Skeletal muscle satellite cell (primary cell): ENCODE measurements around the gene NUCKS1. TPM values are rescaled to one million over a fixed set of nuclear protein-coding genes. Genes with fewer than 3 reads are reported as not detected.

Source experiments
- H3K27me3 ChIP-seq: 2 replicates; pipeline ENCODE4 v1.7.0; 2013; ENCODE audit warnings: low read length; ENCODE audit not compliant: control insufficient read depth, insufficient read depth
- H3K36me3 ChIP-seq: 2 replicates; pipeline ENCODE4 v1.7.0; 2013; ENCODE audit warnings: mild to moderate bottlenecking, control low read depth, low read length; ENCODE audit not compliant: insufficient read depth
- H3K4me1 ChIP-seq: 2 replicates; pipeline ENCODE4 v1.7.0; 2013; ENCODE audit warnings: low read length; ENCODE audit not compliant: control insufficient read depth, insufficient read depth
- H3K4me2 ChIP-seq: 2 replicates; pipeline ENCODE4 v1.7.0; 2013; ENCODE audit warnings: mild to moderate bottlenecking, low read length
- H3K4me3 ChIP-seq: 2 replicates; pipeline ENCODE4 v1.7.0; 2013; ENCODE audit warnings: low read length
- H3K9ac ChIP-seq: 2 replicates; pipeline ENCODE4 v1.7.0; 2013; ENCODE audit warnings: mild to moderate bottlenecking, low read depth, low read length, moderate library complexity
- H3K9me3 ChIP-seq: replicated peaks from 2 replicates; pipeline ENCODE4 v1.7.0; 2013; ENCODE audit warnings: mild to moderate bottlenecking, control low read depth, low read length
- small RNA-seq: library from RNA; depleted of rRNA; stranded (forward); fragments of <200 nt; gene quantifications from one replicate; pipeline ENCODE3, GENCODE V24; 2012

Gene NUCKS1

GRCh38 chr1:205663286-205663936 is 86.6 kb downstream of the NUCKS1 start:
- Histone ChIP-seq H3K27me3 (peaks cover 1% of the 10 kb centered on the region), H3K4me1 (peaks cover 3% of the 10 kb centered on the region), H3K9ac (no peak overlapping the region), H3K4me3 (no peak overlapping the region), H3K9me3 (no peaks in the 10 kb centered on the region), H3K4me2 (no peak overlapping the region), H3K36me3 (no peaks in the 10 kb centered on the region)

Small RNA genes lying within 50 kb of the gene (small RNA-seq; reads per million reads assigned to genes)
- gene RF00017, result not detected
- gene RF00139, result not detected
